Fibroblast of skin of right biceps (primary cell): Measurements from ENCODE around the gene UAP1.
"Not testable (repeated sequence)": the region's sequence is repeated elsewhere in the genome, so short reads cannot be mapped to it uniquely, and the experiment has no call there.

Experiments used
- DNase-seq: peaks from one replicate; pipeline ENCODE4 v3.0.0-alpha.2; 2013

UAP1 gene

DNA sequence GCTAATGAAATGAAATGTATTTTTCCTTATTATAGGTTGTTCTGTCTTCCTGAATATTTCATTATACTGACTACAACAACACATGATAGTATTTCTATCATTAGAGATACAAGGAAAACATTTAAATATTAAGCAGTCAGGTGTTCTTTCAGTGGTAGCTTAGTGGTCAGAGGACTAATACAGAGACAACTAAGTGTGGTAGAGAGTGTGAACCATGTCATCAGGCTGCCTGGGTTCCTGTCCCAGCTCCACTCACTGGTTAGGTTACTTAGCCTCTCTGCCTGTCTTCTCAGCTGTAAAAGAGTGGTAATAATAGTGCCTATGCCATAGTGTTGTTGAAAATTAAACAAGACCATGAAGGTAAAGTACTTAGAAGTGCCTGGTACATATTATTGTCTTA, 3.9 kb downstream of the UAP1 start:
- no peak for DNase-seq

GRCh38 chr1:162566870-162567269, 5.3 kb downstream of the UAP1 start:
- no peak for DNase-seq

DNA sequence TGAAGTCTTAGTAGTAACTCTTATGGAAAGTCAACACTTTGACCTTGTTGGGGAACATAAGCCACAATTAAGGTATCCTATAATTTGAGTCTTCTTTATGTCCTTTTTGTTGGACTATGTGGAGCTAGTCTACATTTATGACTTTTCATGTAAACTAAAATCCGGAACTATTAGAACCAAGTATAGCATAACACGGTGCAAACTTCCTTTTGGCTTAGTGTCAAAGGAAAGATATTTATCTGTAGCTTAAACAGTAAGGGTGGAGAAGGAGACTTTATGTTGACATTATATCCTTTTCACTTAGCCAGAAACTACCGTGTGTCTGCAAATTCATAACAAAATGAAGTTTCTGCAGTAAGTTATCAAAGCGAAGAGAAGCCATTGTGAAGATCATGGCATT, 7.3 kb downstream of the UAP1 start:
- DNase-seq = no peak

- DNase-seq = no peak
Observed at GRCh38 chr1:162570718-162571117, 9.2 kb downstream of the UAP1 start.

DNA sequence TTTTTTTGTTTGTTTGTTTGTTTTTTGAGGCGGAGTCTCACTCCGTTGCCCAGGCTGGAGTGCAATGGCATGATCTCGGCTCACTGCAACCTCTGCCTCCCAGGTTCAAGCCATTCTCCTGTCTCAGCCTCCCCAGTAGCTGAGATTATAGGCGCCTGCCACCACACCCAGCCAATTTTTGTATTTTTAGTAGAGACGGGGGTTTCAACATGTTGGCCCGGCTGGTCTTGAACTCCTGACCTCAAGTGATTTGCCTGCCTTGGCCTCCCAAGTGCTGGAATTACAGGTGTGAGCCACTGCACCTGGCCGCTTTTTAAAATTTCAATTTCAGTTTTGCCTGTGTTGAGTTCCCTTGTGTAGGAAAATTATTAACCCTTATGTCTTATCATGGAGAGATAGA, 9.6 kb downstream of the UAP1 start:
- DNase-seq = not testable (repeated sequence)

GRCh38 chr1:162571696-162572095, 10.2 kb downstream of the UAP1 start:
- DNase-seq = no peak

- DNase-seq = no peak
Observed at GRCh38 chr1:162573136-162573535, 11.6 kb downstream of the UAP1 start.

DNA sequence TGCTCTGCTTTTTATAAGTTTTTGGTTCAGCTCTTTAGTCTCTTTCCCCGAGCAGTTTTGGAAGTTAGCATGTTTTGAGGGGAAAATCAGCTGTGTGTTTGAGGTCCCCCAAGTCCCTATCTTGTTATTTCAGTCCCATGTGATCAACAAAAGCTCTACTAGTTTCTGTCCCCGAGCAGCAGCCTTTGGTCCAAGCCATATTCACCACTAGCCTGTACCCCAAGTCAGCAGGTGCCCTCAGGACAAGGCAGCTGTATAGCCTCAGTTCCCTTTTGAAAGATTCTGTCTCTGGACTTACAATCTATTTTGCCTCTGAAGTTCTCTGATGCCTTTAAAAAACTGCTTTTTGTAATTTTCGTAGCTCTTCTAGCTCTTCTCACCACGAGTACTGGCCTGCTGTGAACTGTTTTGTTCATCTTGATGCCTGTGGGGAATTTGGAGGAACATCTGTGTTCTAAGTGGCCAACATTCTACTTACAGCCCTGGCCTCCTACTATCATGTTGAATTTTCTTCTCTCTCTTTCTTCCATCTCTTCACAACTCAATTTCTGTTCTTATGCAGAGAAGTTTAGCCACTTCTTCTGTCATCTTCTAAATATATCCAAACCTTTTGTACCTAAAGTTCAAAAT, 16.7 kb downstream of the UAP1 start:
- no peak for DNase-seq

- no peak for DNase-seq
Observed at GRCh38 chr1:162578936-162579335, 17.4 kb downstream of the UAP1 start.

DNA sequence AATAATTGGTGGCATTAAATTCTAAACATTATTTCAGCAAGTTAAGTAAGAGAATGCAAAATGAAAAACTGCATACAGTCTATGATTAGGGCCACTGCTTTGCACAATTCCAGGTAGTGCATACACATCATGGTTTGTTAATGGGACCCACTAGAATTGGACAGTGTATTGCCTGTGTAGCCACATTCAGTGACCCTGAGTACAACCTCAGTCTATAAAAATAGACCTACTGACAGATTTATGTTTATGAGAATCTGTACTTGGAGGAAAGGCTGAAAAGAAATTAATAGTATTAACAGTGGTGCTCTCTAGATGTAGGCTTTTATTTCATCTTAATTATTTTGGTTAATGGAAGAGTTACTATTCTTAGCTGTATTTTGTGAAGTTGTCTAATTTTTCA, 18.8 kb downstream of the UAP1 start:
- no peak for DNase-seq

DNA sequence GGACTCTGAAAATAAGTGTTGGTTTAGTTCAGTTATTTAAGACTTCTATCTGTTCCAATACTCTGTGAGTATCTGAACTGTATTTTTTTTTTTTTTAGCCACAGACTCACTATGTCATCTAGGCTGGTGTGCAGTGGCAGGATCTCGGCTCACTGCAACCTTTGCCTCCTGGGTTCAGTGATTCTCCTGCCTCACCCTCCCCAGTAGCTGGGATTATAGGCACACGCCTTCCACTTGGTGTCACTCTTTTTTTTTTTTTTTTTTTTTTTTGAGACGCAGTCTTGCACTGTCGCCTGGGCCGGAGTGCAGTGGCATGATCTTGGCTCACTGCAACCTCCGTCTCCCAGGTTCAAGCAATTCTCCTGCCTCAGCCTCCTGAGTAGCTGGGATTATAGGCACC, 21.4 kb downstream of the UAP1 start:
- not testable (repeated sequence) for DNase-seq

- not testable (repeated sequence) for DNase-seq
Observed at GRCh38 chr1:162585101-162585500, 23.6 kb downstream of the UAP1 start.

- no peak for DNase-seq
Observed at GRCh38 chr1:162587347-162587746, 25.8 kb downstream of the UAP1 start.

DNA sequence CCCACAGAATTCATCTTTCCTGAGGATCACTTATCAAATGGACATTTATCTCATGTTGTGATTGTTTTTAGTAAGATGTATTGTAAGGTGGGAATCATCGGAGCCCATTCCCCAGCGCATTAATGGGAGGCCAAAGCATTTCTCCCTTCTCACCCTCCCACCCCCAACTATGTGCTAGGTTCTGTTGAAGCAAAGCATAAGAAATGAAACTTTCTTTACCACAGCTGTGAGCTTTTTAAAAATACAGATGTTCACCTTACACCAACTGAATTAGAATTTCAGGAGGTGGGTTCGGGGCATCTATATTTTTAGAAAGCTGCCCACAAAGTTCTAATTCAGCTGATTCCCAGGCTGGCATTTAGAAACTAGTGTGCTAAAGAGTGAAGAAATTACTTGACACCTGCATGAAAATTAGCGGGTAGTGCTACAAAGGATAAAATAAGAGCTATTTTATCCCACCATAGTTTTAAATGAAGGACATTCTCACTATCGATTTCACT, 26.3 kb downstream of the UAP1 start:
- DNase-seq = no peak

DNA sequence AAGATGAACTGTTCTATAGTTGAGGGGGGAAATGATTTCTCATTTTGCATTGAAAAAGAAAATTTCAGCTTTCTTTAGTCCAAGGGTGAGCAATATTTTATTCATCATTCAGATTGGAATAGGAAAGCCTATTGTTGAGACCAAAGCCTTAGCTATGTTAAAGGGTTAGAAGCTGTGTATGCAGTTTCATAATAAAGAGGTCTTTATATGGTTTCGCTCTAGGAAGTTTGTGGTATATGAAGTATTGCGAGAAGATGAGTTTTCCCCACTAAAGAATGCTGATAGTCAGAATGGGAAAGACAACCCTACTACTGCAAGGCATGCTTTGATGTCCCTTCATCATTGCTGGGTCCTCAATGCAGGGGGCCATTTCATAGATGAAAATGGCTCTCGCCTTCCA, 28.6 kb downstream of the UAP1 start:
- DNase-seq = no peak

DNA sequence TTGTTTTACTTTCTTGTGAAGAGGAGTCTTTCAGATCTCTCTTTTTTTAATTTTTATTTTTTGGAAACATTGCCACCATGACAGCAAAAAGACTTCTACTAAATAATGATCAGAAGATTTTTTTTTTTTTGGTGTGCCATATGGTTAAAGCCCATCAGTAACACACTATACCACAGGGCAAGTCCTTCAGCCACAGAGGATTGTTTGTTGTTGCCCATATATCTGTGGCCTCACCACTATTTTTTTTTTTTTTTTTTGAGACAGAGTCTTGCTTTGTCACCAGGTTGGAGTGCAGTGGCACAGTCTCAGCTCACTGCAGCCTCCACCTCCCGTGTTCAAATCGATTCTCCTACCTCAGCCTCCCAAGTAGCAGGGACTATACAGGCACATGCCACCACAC, 29.2 kb downstream of the UAP1 start:
- DNase-seq = no peak

GRCh38 chr1:162596514-162597170, 35.1 kb downstream of the UAP1 start:
- DNase-seq = no peak

DNA sequence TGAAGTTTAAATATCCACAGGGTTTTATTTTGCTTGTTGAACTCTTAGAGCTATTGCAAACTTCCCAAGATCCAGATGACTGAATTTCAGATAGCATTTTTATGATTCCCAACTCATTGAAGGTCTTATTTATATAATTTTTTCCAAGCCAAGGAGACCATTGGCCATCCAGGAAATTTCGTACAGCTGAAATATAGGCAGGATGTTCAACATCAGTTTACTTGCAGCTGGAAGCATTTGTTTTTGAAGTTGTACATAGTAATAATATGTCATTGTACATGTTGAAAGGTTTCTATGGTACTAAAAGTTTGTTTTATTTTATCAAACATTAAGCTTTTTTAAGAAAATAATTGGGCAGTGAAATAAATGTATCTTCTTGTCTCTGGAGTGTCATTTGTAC, 37.9 kb downstream of the UAP1 start:
- DNase-seq = no peak

- DNase-seq = not testable (repeated sequence)
Observed at GRCh38 chr1:162603117-162603516, 41.6 kb downstream of the UAP1 start.

DNA sequence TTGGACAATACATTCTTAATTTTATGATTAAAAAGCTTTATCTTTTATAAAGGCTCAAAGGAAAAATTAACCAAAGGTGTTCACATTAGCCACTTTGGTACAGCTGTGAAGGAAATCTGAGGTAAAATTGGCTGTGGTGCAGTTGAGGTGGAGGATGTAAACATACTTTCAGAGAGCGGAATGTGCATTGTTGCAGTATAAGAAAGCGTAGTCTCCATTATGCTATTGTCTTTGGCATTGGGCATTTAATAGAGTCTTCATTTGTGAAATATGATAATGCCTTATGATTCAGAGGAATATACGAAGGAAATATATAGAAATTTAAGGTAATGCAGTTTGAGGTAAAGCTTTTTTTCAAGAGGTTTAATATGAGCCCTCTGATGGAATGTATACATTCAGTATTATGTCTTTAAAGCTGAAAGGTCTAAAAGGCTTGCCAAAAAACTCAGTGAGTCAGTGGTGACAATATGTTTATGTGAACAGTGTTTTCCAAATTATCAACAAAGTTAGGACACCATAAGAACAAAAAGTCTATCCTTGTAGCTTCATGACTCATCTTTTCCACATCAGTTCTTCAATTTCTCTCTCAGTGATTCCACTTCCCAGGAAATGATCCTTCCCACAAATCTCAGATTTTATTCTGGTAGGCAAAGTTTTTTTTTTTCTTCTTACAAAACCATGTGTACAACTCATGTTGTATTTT, 43.9 kb downstream of the UAP1 start:
- DNase-seq = peak; percentile 96

- DNase-seq = no peak
Observed at GRCh38 chr1:162609306-162609705, 47.8 kb downstream of the UAP1 start.

- peak; percentile 20 for DNase-seq
Observed at GRCh38 chr1:162612606-162613400, 51.3 kb downstream of the UAP1 start.

DNA sequence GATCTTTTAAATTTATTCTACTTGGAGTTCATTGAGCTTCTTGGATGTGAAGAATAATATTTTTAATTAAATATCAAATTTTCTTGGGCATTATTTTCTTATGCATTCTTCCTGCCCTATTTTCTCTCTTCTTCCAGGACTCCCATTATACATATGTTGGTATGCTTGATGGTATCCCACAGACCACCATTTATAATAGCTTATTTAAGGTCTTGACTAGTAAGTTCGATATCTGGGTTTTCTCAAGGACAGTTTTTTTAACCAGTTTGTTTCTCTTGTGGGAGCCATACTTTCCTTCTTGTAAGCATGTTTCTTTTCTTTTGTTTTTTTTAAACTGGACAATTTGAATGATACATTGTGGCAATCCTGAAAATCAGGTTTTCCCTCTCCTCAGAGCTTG, 55.3 kb downstream of the UAP1 start:
- DNase-seq = no peak
